Non-pigmented ciliary epithelial cell (primary cell): ENCODE measurements around the gene OR10G3.
A peak's percentile ranks its signal among the peaks of the same experiment; 100 is the strongest.
"Not testable (repeated sequence)": the region's sequence is repeated elsewhere in the genome, so short reads cannot be mapped to it uniquely, and the experiment has no call there.

Experiments used
- DNase-seq: peaks from one replicate; pipeline ENCODE4 v3.0.0-alpha.2; 2010; ENCODE audit warnings: low read depth

OR10G3 gene, protein sequence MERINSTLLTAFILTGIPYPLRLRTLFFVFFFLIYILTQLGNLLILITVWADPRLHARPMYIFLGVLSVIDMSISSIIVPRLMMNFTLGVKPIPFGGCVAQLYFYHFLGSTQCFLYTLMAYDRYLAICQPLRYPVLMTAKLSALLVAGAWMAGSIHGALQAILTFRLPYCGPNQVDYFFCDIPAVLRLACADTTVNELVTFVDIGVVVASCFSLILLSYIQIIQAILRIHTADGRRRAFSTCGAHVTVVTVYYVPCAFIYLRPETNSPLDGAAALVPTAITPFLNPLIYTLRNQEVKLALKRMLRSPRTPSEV

DNA sequence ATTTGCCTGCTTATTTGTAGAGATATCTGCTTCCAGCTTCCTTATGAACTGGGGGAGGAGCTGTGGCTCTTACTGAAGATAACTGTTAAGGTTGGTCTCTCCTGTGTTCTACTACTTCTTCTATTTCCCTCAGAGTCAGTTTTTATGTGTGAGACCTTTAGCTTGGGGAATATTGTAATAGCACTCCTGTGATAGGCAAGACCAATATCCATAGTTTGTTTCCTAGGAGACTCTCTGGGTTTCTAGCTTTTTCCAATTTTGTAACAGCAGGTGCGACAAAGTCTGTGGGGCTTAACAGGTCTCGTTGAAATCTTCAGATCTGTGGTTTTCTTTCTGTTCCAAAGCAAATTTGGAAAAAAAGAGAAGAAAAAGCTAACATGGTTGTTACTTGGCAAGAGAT, at the start of gene OR10G3:
TSS of gene OR10G3 (minus strand) at position 101 of the 400 bp plus-strand sequence. CDS start 9,332 bp downstream, outside the sequence.
- DNase-seq: no peak

DNA sequence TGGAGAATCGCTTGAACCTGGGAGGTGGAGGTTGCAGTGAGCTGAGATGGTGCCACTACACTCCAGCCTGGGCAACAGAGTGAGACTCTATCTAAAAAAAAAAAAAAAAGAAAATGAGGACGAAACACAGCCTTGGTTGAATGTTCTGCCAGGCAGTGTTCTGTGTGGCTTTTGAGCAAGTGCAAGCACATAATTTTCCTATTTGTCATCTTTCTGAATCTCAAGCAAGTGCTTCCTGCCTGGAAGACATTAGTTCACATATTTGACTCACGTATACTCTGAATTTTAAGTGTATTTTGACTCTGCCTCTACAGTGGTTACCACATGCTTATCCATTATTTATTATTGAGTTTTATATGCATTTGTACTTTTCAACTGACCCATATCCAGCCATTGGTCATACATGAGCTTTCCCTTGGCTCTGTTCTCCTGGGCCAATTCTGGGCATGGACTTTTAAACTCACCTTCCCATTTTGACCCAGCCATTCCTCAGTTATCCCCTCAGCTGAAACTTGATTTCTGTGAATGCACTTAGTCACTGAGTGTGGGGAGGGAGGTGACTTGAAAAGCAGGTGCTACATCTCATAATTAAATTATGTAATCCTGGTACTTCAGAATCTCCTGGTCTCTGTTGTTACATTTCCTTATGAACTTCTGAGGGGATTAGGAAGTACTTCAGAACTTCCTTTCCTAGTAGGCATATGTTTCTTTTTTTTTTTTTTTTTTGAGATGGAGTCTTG, 46.8 kb upstream of the OR10G3 start:
- DNase-seq: peak; percentile 22

DNA sequence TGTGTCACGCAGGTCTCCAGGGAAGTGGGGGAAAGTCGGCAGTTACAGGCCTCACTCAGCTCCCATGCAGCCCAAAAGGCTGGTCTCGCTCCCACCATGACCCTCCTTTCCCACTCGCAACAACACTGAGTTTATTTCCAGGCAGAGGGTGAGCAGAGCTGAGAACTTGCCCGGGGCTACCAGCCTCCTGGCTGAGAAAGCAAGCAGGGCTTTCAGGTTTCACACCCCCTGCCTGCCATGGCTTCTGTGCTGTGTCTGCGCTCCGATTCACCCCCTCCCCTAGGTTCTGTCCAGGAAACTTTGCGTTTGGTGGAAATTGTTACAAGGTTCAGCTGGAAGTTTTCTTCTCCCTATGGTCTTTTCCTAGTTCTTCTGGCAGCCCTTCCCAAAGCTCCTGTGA, 37.7 kb upstream of the OR10G3 start:
- DNase-seq: no peak

DNA sequence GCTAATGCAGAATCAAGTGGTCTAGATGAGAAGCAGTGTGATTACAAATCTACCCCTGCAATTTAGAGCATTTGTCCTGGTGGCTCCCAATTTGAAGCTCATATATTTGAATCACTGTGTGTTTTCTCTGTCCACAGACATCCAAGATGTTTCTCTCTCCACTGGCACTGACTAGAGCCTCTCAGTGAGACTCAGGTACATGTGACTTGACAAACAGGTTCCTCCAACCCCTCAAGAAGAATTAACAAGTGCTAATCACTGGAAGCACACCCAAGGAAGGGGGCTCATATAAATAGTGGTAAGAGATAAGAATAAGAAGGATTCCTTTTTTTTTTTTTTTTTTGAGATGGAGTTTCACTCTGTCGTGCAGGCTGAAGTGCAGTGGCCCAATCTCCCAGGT, 34.4 kb upstream of the OR10G3 start:
- no peak for DNase-seq

DNA sequence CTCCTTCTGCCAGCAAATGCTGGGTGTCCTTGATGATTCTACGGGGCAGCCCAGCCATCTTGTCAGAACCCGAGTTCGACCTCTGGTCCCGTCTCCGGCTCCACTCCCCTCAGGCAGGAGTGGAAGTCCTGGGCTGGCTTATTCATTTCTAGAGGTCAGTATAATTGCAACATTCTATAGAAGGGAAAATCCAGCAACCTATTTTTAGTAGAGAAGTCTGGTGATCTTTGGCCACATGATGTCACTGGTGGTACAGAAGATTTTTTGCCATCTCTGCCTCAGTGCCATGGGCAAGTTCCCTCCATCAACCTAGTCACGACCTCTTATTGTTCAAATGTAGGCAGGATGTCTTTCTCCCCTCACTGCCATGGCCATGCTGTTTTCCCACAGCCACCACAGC, 32.4 kb upstream of the OR10G3 start:
- no peak for DNase-seq

DNA sequence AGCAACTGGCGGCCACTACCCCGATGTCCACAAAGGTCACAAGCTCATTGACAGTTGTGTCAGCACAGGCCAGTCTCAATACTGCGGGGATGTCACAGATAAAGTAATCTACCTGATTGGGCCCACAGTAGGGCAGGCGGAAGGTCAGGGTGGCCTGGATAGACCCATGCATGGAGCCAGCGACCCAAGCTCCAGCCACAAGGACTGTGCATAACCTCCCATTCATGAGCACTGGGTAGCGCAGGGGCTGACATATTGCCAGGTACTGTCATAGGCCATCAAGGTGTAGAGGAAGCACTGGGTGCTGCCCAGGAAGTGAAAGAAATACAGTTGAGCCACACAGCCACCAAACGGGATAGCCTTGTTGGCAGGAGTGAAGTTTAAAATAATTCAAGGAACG, 22.3 kb upstream of the OR10G3 start:
- not testable (repeated sequence) for DNase-seq

DNA sequence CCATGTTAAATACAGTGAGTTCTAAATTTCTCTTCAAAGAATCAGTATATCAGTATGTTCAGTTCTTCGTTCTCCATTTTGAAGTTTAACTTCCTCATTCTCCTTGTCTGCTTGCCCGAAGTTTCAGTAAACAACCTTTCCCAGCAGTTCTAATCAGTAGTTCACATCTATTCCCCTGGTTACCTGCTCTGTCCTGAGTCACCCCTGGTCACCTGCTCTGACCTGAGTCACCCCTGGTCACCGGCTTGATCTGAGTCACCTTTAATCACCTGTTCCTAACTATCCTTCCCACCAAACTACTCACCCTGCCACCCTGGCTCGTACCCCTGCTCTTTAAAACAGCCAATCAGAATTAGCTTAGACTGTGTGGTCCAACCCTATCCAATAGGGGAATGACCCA, 9.4 kb upstream of the OR10G3 start:
- DNase-seq: no peak

DNA sequence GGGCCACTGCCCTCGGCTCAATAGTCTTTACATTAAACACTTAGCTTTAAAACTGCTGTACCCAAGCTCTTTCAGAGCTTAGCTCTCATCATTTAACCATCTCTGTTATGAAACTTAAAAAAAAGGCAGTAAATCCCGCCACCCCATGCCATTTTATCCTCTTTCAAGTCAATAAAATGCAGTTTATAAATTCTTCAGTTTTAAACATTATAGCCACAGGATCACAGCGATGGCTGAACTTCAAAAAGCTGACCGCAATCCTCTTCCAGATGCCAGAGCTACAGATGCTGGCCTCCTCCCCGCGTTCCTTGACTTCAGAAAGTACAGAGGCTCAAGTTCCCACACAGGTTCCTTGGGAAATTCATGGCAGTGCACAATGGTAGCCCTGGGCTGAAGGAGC, 4.2 kb downstream of the OR10G3 start:
- DNase-seq: no peak

DNA sequence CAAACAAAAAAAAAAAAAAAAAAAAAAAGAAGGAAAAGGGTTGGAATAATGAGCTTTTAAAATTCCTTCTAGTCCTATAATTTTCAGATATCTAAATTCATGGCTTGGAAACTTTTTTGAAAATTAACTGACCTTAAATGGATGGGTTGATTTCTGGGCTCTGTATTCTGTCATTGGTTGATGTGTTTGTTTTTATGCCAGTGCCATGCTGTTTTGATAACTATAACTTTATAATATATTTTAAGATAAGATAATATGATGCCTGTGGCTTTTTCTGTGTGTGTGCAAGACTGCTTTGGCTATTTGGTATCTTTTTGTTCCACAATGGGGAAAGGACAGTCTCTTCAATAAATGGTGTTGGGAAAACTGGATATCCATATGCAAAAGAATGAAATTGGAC, 7.3 kb downstream of the OR10G3 start:
- no peak for DNase-seq

DNA sequence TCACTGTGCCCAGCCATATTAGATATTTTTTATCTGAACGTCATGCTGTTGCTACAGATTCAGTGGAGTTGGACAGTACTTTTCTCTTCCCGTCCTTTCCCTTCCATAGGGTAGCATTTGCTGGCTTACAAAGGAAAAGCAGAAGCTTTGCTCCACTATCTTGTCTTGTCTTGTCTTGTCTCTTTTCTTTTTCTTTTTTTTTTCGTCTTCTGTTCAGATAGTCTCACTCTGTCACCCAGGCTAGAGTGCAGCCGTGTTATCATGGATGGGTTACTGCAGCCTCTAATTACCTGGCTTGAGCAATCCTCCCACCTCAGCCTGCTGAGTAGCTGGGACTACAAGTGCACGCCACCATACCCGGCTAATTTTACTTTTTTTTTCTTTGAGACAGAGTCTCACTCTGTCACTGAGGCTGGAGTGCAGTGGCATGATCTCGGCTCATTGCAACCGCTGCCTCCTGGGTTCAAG, 21.1 kb downstream of the OR10G3 start:
- no peak for DNase-seq

DNA sequence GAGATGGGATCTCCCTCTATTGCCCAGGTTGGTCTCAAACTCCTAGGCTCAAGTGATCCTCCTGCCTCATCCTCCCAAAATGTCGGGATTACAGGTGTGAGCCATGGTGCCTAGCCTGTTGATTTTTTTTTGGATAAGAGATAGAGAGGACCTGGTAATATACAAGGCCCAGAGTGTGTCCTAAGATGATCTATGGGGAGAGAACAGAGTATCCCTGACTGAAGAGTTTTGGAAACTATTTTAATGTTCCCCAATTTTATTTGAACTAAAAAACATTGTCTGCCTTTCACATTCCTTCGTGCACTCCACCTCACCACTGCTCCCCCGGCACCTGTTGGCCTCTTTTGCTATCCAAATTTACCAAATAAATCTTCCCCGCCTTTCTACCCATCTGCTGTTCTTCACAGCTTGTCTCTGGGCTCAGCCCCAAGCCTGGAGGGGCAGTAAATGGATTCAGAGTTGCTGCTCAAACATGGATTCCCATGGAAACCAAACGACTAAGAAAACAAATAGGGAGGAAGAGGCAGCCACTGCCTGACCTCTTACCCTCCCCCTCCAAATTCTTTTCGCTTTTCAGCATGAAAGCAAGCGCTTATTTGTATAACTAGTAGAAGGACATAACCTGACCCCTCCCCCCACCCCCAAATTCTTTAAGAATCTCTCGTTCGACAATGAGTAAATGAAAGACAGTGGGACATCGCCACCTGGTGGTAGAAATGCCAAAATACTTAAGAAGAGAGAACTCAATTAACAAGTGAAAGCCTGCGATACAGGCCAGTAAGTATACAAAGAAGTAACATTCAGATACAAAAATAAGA, 22.6 kb downstream of the OR10G3 start:
- DNase-seq: peak; percentile 66

DNA sequence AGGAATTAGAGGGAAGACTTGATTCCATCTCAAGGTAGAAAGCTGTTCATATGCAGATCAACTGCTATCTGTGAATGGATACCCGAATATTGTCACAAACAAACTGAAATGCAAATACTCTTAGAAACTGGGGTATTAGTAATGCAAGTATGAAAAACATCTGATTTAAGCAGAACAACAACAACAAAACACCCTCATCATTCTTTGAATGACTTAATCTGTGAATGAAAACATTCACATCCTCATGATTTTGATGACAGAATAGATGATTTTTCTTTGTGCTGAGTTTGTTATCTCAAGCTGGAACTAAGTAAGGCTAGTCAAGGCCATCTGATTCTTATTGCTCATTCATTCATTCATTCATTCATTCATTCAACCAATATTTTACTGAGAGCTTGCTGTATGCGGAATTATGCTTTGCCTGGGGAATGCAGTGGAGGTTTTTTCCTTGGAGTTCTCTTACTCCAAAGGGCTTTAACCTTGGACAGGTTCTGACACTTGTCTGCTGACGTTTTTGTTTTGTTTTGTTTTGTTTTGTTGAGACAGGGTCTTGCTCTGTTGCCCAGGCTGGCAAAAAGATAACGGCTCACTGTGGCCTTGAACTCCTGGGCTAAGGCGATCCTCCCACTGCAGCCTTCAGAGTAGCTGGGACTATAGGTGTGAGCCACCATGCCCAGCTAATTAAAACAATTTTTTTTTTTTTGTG, 23.3 kb downstream of the OR10G3 start:
- DNase-seq: no peak

DNA sequence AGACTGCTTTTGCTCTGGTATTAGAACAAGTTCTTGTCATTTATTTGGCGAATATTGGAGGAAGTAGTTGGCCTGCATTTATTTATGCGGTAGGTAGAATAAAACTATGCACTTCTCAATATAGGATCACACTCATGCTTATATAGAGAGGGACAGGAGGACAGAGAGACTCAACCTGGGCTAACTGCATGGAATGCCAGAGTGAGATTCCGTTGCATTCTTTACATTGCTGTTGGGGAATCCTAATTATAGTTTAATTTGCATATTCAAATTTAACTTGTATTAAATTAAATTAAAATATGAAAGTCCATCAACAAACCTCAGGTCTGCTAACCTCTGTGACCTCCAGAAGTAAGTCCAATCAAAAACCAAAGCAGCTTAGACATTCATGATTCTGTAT, 26.6 kb downstream of the OR10G3 start:
- no peak for DNase-seq

DNA sequence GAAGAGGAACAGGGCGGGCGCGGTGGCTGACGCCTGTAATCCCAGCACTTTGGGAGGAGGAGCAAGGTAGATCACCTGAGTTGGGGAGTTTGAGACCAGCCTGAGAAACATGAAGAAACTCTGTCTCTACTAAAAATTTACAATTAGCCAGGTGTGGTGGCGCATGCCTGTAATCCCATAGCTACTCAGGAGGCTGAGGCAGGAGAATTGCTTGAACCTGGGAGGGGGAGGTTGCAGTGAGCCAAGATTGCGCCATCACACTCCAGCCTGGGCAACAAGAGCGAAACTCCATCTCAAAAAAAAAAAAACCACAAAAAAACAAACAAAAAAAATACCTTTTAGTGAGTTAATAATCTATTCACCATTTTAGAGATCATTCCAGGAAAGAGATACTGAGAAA, 35.3 kb downstream of the OR10G3 start:
- not testable (repeated sequence) for DNase-seq

DNA sequence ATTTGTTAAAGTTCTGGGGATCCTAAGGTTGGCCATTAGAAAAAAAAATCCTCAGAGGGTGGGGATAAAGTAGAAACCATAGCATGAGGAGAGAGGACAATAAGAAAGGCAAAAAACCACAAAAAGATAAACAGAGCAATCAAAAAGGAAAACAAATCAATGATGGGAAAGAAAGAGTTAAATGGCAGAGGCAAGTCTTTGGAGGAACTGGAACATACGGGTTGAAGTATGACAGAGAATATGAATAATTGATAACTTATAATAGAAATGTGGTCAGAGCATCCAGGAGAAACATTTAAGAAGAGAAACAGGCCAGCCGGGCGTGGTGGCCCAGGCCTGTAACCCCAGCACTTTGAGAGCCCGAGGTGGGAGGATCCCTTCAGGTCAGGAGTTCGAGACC, 35.9 kb downstream of the OR10G3 start:
- no peak for DNase-seq

DNA sequence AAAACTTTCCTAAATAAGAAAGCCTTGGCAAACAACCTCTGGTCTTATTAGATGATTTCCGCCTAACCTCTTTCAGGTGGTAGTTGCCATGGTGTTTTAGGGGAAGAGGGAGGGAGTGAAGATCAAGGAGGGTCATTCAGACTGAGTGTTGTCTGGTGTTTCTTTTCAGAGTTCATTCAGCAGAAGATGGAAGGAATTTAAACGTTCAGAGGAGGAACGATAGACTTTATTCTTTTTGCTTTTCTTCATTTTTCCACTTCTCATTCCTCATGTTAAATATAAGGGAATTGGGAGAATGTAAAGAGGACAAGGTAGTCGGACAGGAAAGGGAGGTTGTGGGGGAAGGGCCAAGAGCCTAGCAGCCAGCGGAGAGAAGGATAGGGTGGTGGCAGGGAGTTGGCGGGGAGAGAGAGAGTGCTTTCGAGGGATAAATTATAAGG, 36.3 kb downstream of the OR10G3 start:
- DNase-seq: no peak

DNA sequence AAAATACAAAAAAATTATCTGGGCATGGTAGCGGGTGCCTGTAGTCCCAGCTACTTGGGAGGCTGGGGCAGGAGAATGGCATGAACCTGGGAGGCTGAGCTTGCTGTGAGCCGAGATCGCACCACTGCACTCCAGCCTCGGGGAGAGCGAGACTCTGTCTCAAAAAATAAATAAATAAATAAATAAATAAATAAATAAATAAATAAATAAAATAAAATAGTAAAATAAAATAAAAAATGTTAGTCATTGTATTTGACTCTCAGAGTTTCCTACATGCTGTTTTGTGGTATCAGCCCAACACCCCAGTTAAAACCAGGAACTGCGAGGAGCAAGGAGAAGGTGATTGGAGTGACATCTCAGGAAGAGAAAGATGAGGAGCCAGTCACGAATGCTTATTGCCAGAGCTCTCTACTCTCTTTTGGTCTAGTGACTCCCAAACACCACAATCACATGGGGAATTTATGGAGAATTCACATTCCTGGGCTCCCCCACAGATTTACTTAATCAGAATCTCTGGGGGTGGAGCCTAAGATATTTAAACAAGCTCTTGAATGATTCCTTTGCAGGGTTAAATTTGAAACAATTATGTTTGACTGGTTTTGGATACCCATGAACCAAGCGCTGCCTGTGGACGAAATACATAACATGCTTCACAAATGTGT, 38.3 kb downstream of the OR10G3 start:
- no peak for DNase-seq

DNA sequence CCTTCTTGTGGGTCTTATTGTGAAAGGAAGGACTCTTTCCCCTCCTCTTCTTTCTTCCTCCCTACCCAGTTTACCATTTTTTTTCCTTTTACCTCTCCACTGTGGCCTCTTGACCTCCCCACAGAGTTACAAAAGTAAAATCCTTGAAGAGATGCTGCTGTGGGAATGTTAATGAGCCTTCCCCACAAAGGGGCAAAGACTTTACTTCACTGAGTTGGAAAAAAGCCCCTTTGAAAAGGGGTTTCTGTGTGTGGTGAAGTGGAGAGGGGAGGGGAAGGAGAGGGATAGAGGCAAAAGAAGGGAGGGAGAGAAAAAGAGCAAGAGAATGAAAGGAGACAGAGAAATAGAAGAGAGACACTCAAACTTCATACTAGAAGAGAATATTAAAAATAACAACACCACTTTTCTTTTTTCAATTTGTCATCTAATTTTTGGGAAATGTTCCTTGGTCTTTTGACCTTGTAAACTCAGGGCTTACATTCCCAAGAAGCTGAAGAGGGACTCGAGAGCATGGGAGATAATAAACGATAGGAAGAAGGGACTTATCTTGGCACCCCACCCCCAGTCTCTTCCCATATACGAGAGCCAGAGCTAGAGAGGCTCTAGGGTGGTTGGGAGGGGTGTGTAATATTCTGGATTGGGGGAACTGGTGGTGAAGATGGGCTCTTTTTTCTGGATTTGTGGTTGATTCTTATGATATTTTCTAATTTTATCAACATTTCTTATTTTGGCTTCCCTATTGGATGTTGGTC, 40.5 kb downstream of the OR10G3 start:
- DNase-seq: no peak

DNA sequence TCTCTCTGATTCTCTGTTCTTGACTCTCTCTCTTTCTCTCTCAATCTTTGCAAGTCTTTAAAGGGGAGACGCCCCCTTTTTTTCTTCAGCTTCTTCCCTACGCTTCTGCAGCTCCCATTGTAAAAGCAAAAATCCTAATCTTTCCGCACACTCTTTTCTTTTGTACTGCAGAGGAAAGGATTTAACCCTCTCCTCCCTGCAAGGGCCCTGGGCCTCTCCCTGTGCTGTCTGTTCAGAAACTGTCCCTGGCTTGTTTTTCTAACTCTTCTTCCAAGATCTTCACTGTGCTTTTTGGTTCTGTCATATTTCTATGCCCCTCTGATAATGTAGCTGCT, 42.8 kb downstream of the OR10G3 start:
- DNase-seq: no peak

DNA sequence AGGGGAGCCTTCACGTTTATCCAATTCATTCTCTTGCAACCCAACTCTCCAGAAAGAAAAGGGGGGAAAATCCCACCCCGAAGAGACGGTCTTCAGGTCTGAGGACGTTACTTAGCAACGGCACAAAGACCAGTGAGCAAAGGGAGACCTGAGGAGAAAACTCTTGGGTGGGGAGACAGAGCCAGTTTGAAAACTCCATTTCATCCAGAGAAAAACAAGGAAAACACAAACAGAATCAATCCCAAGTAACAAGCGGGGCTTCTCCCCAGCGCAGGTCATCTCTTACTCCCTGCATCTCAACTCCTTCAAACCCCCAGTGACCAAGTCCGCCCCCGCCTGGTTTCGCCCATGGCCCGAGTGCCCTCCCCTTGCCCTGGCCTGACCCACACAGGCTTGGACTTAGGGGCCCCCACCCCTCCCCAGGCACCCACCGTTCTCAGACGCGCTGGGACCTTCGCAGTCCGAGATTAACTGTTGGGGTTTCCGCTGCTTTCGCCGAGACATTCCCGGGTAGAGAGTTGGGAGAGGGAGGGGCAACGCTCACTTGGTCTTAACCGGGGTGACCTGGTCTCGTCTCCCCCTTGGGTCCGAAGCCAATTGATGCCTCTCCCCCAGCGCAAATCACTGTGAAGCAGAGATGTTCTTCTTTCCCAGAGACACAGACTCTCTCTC, 43.3 kb downstream of the OR10G3 start:
- DNase-seq: no peak
